ENCODE measurements around the gene GATB. TPM values are rescaled to one million over a fixed set of nuclear protein-coding genes. Genes with fewer than 3 reads are reported as not detected.

Gene GATB
- total and polyA plus RNA-seq, 2 donors (not counting 3 experiments of a cell fraction or from before 2014, with no cell fraction given), result 14.4 to 17.7 TPM

DNA sequence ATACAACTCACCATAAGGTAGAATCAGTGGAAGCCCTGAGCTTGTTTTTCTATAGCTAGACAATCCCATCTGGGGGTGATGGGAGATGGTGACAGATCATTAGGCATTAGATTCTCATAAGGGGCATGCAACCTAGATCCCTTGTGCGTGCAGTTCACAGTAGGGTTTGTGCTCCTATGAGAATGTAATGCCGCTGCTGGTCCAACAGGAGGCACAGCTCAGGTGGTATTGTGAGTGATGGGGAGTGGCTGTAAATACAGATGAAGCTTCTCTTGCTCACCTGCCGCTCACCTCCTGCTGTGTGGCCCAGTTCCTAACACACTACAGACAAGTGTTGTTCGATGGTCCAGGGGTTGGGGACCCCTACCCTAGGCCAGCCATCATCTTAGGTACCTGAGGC is 5.9 kb upstream of the GATB start:
- Histone ChIP-seq H2AFZ (ENCODE audit: low read depth, low read length) (no peak overlapping the region), H3K9me1 (replicated peaks; ENCODE audit: control insufficient read depth, extremely low read depth, insufficient read depth, low read length) (no peaks in the 10 kb centered on the region), H3K4me2 (ENCODE audit: insufficient read depth, low read length) (no peak overlapping the region), H3K27me3 (ENCODE audit: control insufficient read depth in 2 of 2, insufficient read depth in 2 of 2, low read length in 2 of 2) (peaks cover 3 to 10% of the 10 kb centered on the region in 2 experiments), H3K9ac (replicated peaks; ENCODE audit: extremely low read depth, insufficient read depth, low read length) (no peak overlapping the region), H3K79me2 (ENCODE audit: control insufficient read depth, insufficient read depth, low read length) (no peaks in the 10 kb centered on the region), H3K9me3 (replicated peaks; ENCODE audit: control insufficient read depth, insufficient read depth, low read length) (no peaks in the 10 kb centered on the region), H4K20me1 (replicated peaks; ENCODE audit: control insufficient read depth, extremely low read depth, insufficient read depth, low read length) (no peaks in the 10 kb centered on the region), H3K4me3 (replicated peaks in 1 of 3; ENCODE audit: insufficient read depth in 1 of 3, low read depth in 1 of 3, low read length in 3 of 3) (no peak overlapping the region), H3K4me1 (ENCODE audit: control insufficient read depth, extremely low read depth, insufficient read depth, low read length) (no peaks in the 10 kb centered on the region), H3K27ac (ENCODE audit: insufficient read depth, low read depth, low read length) (no peak overlapping the region), H3K36me3 (ENCODE audit: control insufficient read depth in 2 of 2, extremely low read depth in 1 of 2, insufficient read depth in 2 of 2, low read length in 2 of 2) (no peaks in the 10 kb centered on the region)
- BruUV-seq (replicated peaks), result no TSS peak
- intact Hi-C loops (cut with micrococcal nuclease), result no loop called here
- FAIRE-seq, result no peak
- dilution Hi-C loops (cut with MboI; ENCODE audit: extremely low pct_ligation_motif_present, low sequenced_read_pairs), result no loop called here
- DNase-seq (ENCODE audit: low read depth, low spot score), result no peak
- no peak for TF ChIP-seq GATA2 (IDR thresholded peaks at IDR 0.05; ENCODE audit: insufficient read depth, insufficient read length, low read depth, low read length)
- TF ChIP-seq POLR2AphosphoS5 (IDR thresholded peaks at IDR 0.05; ENCODE audit: insufficient read depth, low read depth, low read length), result no peak
- no peak for TF ChIP-seq EZH2 (IDR thresholded peaks at IDR 0.05; ENCODE audit: borderline replicate concordance, low read depth, low read length, severe bottlenecking)
- TF ChIP-seq MAX (IDR thresholded peaks at IDR 0.05; ENCODE audit: insufficient read depth, insufficient read length), result no peak
- no peak for TF ChIP-seq FOS (IDR thresholded peaks at IDR 0.05; ENCODE audit: borderline replicate concordance, insufficient read depth, low read length)
- TF ChIP-seq POLR2A (IDR thresholded peaks at IDR 0.05; ENCODE audit: low read depth, low read length), result no peak
- no peak for TF ChIP-seq CTCF (IDR thresholded peaks at IDR 0.05; ENCODE audit: extremely low read depth in 1 of 2, insufficient read depth in 1 of 2, low read depth in 1 of 2, low read length in 2 of 2)
- no peak for TF ChIP-seq MYC (IDR thresholded peaks at IDR 0.05; ENCODE audit: low read depth, low read length)
- no peak for TF ChIP-seq JUN (IDR thresholded peaks at IDR 0.05; ENCODE audit: borderline replicate concordance, insufficient read depth, insufficient read length, low read depth)
- ChIA-PET POLR2A (no interaction called here), CTCF (no interaction called here)
